Measurements from ENCODE around the gene FARP1.

Gene FARP1

GRCh38 chr13:98173431-98174152 lies 30.7 kb downstream of the FARP1 start:
- no peak for DNase-seq (ENCODE audit: low read depth in 2 of 2)

- no peak for DNase-seq (ENCODE audit: low read depth in 2 of 2)
Observed at GRCh38 chr13:98174307-98174706, 31.4 kb downstream of the FARP1 start.

- DNase-seq (ENCODE audit: low read depth in 2 of 2), result no peak
Observed at GRCh38 chr13:98175043-98175442, 32.1 kb downstream of the FARP1 start.

DNA sequence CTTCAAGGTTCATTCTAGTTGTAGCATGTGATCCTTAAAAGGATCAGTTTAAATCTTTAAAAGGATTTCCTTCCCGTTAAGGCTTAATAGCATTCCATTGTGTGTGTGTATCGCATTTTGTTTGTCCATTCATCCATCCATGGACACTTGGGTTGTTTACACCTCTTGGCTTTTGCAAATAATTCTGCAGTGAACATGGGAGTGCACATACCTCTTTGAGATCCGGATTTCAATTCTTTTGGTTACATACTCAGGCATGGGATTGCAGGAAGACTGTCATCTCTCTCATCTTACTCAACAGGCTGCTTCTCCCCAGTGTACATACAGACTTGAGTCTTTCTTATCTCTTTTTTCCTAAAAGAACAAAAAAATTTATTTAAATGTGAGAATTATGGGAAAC lies 32.9 kb downstream of the FARP1 start:
- DNase-seq (ENCODE audit: low read depth in 2 of 2), result no peak

- DNase-seq (ENCODE audit: low read depth in 2 of 2), result no peak
Observed at GRCh38 chr13:98176777-98177608, 34.1 kb downstream of the FARP1 start, which contains the start of gene RNF113B. Gene RNF113B, minus strand, starts transcription at chr13:98177269. Its CDS starts 33 bp downstream, at chr13:98177236.

DNA sequence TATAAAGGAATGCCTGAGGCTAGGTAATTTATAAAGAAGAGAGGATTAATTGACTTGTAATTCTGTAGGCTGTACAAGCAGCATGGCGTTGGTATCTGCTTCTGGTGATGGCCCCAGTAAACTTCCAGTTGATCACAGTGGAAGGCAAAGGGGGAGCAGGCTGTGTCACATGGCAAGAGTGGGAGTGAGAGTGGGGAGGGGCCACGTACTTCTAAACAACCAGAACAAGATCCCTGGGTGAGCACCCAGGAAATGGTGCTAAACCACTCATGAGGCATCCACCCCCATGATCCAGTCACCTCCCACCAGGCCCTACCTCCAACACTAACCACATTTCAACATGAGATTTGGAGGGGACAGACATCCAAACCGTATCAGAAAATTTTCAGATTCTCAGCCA lies 37.2 kb downstream of the FARP1 start:
- no peak for DNase-seq (ENCODE audit: low read depth in 2 of 2)

DNA sequence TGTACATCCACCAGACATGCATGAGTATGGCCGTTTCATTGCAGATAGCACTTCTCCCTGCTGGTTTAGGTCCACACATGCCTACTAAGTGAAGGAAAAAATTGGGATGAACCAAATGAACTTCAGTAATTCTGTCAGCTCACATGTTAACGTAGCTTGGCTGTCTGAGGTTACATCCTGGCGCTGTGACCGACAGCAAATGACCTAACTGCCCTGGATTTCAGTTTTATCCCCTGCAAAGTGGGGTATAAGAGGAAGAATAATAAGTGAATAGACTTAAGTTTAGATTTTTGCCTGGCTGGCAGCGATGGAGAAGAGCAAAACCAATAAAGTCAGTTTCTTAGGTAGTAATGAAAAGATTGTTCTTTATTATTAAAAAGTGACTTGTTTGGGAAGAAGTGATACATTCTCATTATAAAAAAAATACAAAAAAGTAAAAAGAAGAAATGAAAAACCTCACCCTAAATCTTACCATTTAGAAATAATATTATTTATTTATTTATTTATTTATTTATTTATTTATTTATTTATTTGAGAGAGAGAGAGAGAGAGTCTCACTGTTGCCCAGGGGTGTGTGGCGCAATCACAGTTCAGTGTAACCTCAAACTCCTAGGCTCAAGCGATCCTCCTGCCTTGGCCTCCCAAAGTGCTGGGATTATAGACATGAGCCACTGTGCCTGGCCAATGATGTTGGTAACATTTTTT lies 38.4 kb downstream of the FARP1 start:
- no peak for DNase-seq (ENCODE audit: low read depth in 2 of 2)

GRCh38 chr13:98182153-98182552 lies 39.3 kb downstream of the FARP1 start:
- no peak for DNase-seq (ENCODE audit: low read depth in 2 of 2)

- no peak for DNase-seq (ENCODE audit: low read depth in 2 of 2)
Observed at GRCh38 chr13:98182589-98182988, 39.7 kb downstream of the FARP1 start.

- no peak for DNase-seq (ENCODE audit: low read depth in 2 of 2)
Observed at GRCh38 chr13:98184792-98185191, 41.9 kb downstream of the FARP1 start.

DNA sequence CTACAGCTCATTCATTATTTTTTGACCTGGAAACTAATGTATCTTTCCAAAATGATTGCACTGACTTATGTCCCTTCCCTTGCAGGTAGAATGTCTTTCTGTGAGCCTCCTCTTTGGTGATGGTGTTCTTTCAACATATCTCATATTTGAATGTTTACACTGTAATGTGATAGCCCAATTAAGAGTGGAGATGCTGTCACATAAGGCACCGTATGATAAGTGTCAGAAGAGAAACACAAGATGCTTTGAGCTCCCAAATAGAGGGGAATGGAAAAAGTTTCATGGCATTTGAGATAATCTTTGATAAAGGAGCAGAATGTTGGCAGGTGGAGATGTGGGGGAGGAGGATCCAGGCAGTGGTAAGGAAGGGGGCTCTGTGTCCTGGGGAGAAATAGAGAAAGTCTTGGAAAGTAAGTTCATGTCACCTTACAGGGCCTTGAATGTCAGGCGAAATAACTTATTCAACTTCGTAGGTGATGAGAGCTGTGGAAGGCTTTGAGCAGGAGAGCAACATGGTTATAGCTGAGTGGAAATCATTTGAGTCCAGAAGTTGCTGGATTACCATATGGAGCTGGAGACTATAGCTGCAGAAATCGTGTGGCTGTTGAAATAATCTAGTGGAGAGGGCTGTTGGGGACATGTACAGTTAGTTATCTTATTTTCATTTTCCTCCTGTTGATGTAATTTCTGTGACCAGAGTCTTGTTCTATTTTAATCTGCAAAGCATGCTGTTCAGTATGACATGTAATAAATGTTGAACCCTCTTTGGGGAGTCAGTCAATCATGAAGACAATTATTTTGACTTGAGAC lies 44.5 kb downstream of the FARP1 start:
- no peak for DNase-seq (ENCODE audit: low read depth in 2 of 2)

DNA sequence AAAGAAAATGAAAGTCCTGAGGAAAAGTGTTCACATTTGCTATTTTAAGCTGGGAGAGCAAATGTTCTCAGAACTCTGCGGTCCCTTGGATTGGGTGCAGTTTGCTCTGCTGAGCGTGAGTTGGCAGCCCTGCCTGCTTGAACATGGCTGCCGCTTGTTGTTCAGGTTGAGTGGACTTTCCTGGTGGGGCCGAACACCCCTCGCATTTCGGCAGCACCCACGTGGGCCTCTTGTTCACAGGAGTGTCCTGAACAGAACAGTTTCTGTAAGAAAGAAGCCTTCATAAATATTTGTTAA lies 45.0 kb downstream of the FARP1 start:
- no peak for DNase-seq (ENCODE audit: low read depth in 2 of 2)

DNA sequence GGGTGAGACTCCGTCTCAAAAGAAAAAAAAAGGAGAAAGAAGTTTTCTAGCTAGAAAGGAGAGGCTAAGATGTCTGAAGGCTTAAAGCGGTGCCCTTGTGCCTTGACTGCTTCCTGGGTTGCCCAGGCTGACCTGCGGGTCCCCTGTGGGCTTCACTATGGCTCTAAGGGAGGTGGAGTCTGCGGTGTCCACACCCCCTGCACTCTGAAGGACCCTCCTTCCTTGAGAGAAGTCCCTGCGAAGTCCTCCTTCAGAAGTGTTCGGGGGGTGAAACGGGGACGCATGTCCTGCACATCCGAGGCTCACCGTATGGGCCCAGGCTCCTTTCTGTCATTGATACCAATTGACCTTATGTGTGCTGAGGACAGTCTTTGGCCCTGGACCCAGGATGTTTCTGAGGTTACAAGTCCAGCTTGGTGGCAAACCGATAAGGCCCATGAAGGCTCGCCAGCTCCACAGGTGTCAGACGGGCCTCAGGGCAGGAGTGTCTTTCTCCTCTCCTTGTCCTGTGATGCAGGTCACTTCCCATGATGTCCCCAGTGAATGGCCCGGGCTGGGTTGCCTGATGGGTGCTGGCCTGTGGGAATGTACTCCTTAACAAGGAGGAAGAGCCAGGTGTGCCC lies 45.8 kb downstream of the FARP1 start:
- no peak for DNase-seq (ENCODE audit: low read depth in 2 of 2)

GRCh38 chr13:98189841-98190505 lies 47.1 kb downstream of the FARP1 start:
- no peak for DNase-seq (ENCODE audit: low read depth in 2 of 2)

DNA sequence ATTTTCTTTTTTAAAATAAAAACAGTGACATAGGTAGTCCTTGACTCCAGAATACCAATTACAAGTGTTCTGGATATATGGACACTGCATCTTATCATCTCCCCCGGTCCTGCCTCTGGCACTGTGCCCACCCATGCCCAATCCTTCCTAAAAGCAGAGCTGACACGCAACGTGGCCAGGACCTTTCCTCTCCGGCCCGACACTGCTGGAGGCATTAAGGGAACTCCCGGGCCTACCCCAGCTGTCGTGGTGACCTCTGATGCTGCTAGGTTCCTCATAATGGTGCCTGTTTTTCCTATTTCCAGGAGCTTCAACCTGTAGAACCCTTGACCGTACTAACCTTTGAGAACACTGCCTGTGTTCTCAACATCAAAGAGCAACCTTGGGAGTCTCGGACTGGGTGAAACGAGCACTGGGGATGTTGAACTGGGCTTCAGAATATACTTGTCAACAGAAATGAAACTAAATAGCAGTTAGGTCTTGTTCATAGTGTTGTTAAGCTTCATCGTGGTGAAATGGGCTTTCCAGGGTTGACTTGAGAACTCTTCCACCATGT lies 48.1 kb downstream of the FARP1 start:
- DNase-seq (ENCODE audit: low read depth in 2 of 2), result no peak

- DNase-seq (ENCODE audit: low read depth in 2 of 2), result no peak
Observed at GRCh38 chr13:98192008-98192407, 49.1 kb downstream of the FARP1 start.

DNA sequence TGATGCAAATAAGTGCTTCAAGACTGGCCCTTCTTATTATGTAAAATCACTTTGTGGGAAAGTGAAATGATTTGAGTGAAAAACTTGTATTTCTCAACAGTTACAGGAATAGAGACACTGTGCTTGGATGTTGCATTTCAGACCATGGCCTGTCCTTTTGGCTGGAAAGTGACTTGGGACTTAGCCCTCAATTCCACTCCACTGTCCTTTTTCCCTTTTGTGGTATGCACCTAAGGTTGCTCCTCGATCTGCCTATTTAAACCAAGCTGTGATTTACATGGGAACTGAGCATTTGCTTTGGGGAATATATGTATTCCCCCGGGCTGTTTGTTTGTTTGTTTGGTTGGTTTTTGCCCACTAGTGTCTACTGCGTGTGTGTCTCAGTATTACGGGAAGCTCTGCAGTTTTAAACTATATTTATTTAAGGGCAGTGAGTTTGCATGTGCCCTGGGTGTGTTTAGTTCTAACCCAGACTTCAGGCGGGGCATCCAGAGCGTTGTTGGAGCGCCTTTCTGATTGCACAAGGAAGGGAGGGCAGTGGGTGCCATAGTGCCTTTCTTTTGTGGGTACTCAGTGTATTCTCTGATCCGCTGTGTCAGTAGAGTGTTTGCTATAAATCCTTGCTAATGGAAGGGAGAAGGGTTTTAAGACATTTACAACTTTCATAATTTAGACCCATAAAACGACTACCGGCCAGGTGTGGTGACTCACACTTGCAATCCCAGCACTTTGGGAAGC lies 52.3 kb downstream of the FARP1 start:
- no peak for DNase-seq (ENCODE audit: low read depth in 2 of 2)

GRCh38 chr13:98198683-98199082 lies 55.8 kb downstream of the FARP1 start:
- DNase-seq (ENCODE audit: low read depth in 2 of 2), result no peak

GRCh38 chr13:98199480-98199879 lies 56.6 kb downstream of the FARP1 start:
- no peak for DNase-seq (ENCODE audit: low read depth in 2 of 2)

Data from stimulated activated CD4-positive, alpha-beta T cell treated with anti-CD3 and anti-CD28 coated beads, Interleukin-4, amount 100 ng/mL, for 48 hours (primary cell).